ENCODE data around the gene CACNA2D4.
"Not testable (repeated sequence)": the region's sequence is repeated elsewhere in the genome, so short reads cannot be mapped to it uniquely, and the experiment has no call there.

Gene CACNA2D4

GRCh38 chr12:1821805-1822204, 96.6 kb downstream of the CACNA2D4 start:
- Histone ChIP-seq H3K4me1 (ENCODE audit: control insufficient read depth, insufficient read depth, low read length) (no peaks in the 10 kb centered on the region), H3K9me3 (replicated peaks; ENCODE audit: low read length) (no peaks in the 10 kb centered on the region), H3K9ac (ENCODE audit: low read depth, low read length) (no peak overlapping the region), H3K27me3 (ENCODE audit: control insufficient read depth, insufficient read depth, low read length) (peaks cover 76% of the 10 kb centered on the region), H3K4me3 (ENCODE audit: low read length) (no peak overlapping the region), H3K36me3 (ENCODE audit: insufficient read depth, low read length) (no peaks in the 10 kb centered on the region), H3K4me2 (ENCODE audit: low read length) (no peak overlapping the region)

- H3K9ac ChIP-seq (ENCODE audit: low read depth, low read length) = no peak overlapping the region
- H3K4me1 ChIP-seq (ENCODE audit: control insufficient read depth, insufficient read depth, low read length) = no peaks in the 10 kb centered on the region
- H3K9me3 ChIP-seq (replicated peaks; ENCODE audit: low read length) = no peaks in the 10 kb centered on the region
- H3K4me3 ChIP-seq (ENCODE audit: low read length) = no peak overlapping the region
- H3K4me2 ChIP-seq (ENCODE audit: low read length) = no peak overlapping the region
- H3K27me3 ChIP-seq (ENCODE audit: control insufficient read depth, insufficient read depth, low read length) = peaks cover 83% of the 10 kb centered on the region
- H3K36me3 ChIP-seq (ENCODE audit: insufficient read depth, low read length) = no peaks in the 10 kb centered on the region
These were observed 97.6 kb downstream of the CACNA2D4 start for GRCh38 chr12:1820896-1821291.

DNA sequence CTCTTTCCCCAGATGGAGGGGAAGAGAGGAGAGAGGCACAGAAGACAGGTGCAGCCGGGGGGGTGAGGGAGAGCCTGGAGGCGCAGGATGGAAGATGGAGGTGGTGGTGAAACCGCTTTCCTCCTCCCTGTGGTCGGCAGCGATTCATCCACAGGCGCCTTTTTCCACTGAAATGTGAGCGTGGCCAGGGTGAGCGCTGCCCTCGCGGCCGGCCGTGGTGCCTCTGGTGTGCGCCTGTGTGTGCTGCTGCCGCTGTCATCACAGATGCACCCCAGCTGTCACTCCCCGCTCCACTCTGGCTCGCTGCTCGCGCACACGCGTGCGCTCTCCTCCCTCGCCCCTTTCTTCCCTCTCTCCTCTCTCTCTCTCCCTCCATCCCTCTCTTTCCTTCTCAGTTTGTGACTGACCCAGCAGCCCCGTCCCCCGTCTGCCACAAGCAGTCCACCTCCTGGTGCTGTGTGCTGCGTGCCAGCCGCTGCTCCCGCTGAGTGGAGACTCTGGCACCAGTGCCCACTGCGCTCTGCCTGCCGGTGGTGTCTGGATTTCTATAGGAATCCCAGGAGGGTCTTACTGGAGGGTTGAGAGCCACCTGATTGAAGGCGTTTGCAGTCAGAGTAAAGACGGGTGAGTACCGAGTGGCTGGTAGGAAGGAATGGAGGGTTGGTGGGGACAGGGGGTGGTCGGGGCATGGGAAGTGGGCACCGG, 98.1 kb downstream of the CACNA2D4 start, which contains the start of gene LRTM2:
Gene LRTM2, plus strand, starts transcription at position 375 of the 705 bp plus-strand sequence. CDS start 7,584 bp downstream, outside the sequence.
- Histone ChIP-seq H3K36me3 (ENCODE audit: insufficient read depth, low read length) (no peaks in the 10 kb centered on the region), H3K4me3 (ENCODE audit: low read length) (no peak within 1 kb of the TSS), H3K4me1 (ENCODE audit: control insufficient read depth, insufficient read depth, low read length) (no peaks in the 10 kb centered on the region), H3K9me3 (replicated peaks; ENCODE audit: low read length) (no peaks in the 10 kb centered on the region), H3K9ac (ENCODE audit: low read depth, low read length) (no peak within 1 kb of the TSS), H3K4me2 (ENCODE audit: low read length) (no peak within 1 kb of the TSS), H3K27me3 (ENCODE audit: control insufficient read depth, insufficient read depth, low read length) (peaks cover 84% of the 10 kb centered on the region)

DNA sequence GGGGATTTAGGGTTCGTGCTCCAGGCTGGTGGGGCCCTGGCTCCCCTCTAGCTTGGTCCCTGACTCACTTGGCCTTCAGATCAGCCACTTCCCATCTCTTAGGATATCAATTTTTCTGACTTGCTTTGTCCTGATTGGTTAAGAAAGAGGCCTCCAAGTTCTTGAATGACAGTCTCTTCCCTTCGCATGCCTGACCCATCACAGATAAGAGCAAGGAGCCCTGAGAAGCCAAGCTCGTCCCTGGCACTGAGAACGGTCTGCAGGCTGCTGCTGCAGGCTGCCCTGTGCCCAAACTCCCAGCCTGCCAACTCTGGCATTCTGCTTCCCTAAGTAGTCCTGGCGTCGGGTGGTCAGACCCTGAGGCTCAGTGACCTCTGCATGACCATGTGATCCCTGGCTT, 98.9 kb downstream of the CACNA2D4 start:
- Histone ChIP-seq H3K27me3 (ENCODE audit: control insufficient read depth, insufficient read depth, low read length) (peaks cover 79% of the 10 kb centered on the region), H3K4me1 (ENCODE audit: control insufficient read depth, insufficient read depth, low read length) (no peaks in the 10 kb centered on the region), H3K4me2 (ENCODE audit: low read length) (no peak overlapping the region), H3K9me3 (replicated peaks; ENCODE audit: low read length) (no peaks in the 10 kb centered on the region), H3K4me3 (ENCODE audit: low read length) (no peak overlapping the region), H3K36me3 (ENCODE audit: insufficient read depth, low read length) (no peaks in the 10 kb centered on the region), H3K9ac (ENCODE audit: low read depth, low read length) (no peak overlapping the region)

DNA sequence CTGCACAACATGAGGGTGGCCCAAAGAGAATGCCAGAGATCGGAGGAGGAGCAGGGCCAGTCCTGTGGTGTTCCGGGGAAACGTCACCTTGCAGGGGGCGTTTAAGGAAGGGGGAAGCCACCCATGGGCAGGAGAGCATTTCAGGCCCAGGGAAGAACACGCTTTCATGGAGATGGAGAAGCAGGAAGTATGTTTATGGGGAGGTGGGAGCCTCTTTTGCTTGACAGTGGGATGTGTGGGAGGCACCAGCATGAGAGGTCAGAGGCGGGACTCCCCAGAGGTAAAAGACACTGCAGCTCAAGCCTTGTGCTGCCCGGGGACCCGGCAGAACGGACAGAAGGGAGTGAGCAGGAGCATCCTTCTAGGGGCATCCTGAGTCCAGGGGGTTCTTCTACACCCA, 99.4 kb downstream of the CACNA2D4 start:
- Histone ChIP-seq H3K36me3 (ENCODE audit: insufficient read depth, low read length) (no peaks in the 10 kb centered on the region), H3K4me3 (ENCODE audit: low read length) (no peak overlapping the region), H3K27me3 (ENCODE audit: control insufficient read depth, insufficient read depth, low read length) (peaks cover 76% of the 10 kb centered on the region), H3K9ac (ENCODE audit: low read depth, low read length) (no peak overlapping the region), H3K4me2 (ENCODE audit: low read length) (no peak overlapping the region), H3K4me1 (ENCODE audit: control insufficient read depth, insufficient read depth, low read length) (no peaks in the 10 kb centered on the region), H3K9me3 (replicated peaks; ENCODE audit: low read length) (no peaks in the 10 kb centered on the region)

DNA sequence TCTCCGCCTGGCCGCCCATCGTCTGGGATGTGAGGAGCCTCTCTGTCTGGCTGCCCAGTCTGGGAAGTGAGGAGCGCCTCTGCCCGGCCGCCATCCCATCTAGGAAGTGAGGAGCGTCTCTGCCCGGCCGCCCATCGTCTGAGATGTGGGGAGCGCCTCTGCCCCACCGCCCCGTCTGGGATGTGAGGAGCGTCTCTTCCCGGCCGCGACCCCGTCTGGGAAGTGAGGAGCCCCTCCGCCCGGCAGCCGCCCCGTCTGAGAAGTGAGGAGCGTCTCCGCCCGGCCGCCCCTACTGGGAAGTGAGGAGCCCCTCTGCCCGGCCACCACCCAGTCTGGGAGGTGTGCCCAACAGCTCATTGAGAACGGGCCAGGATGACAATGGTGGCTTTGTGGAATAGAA, 100.5 kb downstream of the CACNA2D4 start:
- not testable (repeated sequence) for H3K4me2 ChIP-seq (ENCODE audit: low read length); H3K9me3 ChIP-seq (replicated peaks; ENCODE audit: low read length); H3K9ac ChIP-seq (ENCODE audit: low read depth, low read length); H3K36me3 ChIP-seq (ENCODE audit: insufficient read depth, low read length); H3K4me3 ChIP-seq (ENCODE audit: low read length); H3K4me1 ChIP-seq (ENCODE audit: control insufficient read depth, insufficient read depth, low read length)
- H3K27me3 ChIP-seq (ENCODE audit: control insufficient read depth, insufficient read depth, low read length) = peaks cover 67% of the 10 kb centered on the region

GRCh38 chr12:1816730-1817348, 101.6 kb downstream of the CACNA2D4 start:
- no peak overlapping the region for H3K4me3 ChIP-seq (ENCODE audit: low read length)
- H3K9ac ChIP-seq (ENCODE audit: low read depth, low read length) = no peak overlapping the region
- H3K36me3 ChIP-seq (ENCODE audit: insufficient read depth, low read length) = no peaks in the 10 kb centered on the region
- H3K9me3 ChIP-seq (replicated peaks; ENCODE audit: low read length) = no peaks in the 10 kb centered on the region
- H3K4me1 ChIP-seq (ENCODE audit: control insufficient read depth, insufficient read depth, low read length) = peaks cover 13% of the 10 kb centered on the region
- H3K27me3 ChIP-seq (ENCODE audit: control insufficient read depth, insufficient read depth, low read length) = peaks cover 57% of the 10 kb centered on the region
- H3K4me2 ChIP-seq (ENCODE audit: low read length) = no peak overlapping the region

- Histone ChIP-seq H3K27me3 (ENCODE audit: control insufficient read depth, insufficient read depth, low read length) (peaks cover 49% of the 10 kb centered on the region), H3K36me3 (ENCODE audit: insufficient read depth, low read length) (no peaks in the 10 kb centered on the region), H3K9me3 (replicated peaks; ENCODE audit: low read length) (no peaks in the 10 kb centered on the region), H3K4me1 (ENCODE audit: control insufficient read depth, insufficient read depth, low read length) (peaks cover 13% of the 10 kb centered on the region), H3K9ac (ENCODE audit: low read depth, low read length) (no peak overlapping the region), H3K4me3 (ENCODE audit: low read length) (no peak overlapping the region), H3K4me2 (ENCODE audit: low read length) (no peak overlapping the region)
These were observed 102.4 kb downstream of the CACNA2D4 start for GRCh38 chr12:1815814-1816729.

DNA sequence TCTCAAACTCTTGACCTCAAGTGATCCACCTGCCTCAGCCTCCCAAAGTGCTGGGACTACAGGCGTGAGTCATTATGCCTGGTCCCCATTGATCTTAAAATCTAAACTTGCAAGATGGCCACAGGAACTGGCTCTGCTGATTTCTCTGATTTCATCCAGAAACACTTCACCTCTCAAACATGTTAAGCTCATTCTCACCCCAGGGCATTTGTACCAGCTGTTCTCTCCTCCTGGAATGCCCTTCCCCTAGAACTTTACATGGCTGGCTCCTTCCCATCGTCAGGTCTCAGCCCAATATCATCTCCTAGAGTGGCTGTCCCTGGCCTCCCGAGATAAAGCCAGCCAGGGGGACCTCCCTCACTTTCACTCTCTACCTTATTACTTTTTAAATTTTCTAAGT, 103.3 kb downstream of the CACNA2D4 start:
- Histone ChIP-seq H3K27me3 (ENCODE audit: control insufficient read depth, insufficient read depth, low read length) (peaks cover 40% of the 10 kb centered on the region), H3K4me1 (ENCODE audit: control insufficient read depth, insufficient read depth, low read length) (peaks cover 13% of the 10 kb centered on the region), H3K4me2 (ENCODE audit: low read length) (no peak overlapping the region), H3K9me3 (replicated peaks; ENCODE audit: low read length) (no peaks in the 10 kb centered on the region), H3K4me3 (ENCODE audit: low read length) (no peak overlapping the region), H3K9ac (ENCODE audit: low read depth, low read length) (no peak overlapping the region), H3K36me3 (ENCODE audit: insufficient read depth, low read length) (no peaks in the 10 kb centered on the region)

GRCh38 chr12:1814266-1814665, 104.2 kb downstream of the CACNA2D4 start:
- H3K36me3 ChIP-seq (ENCODE audit: insufficient read depth, low read length) = no peaks in the 10 kb centered on the region
- no peak overlapping the region for H3K4me2 ChIP-seq (ENCODE audit: low read length)
- H3K27me3 ChIP-seq (ENCODE audit: control insufficient read depth, insufficient read depth, low read length) = peaks cover 31% of the 10 kb centered on the region
- no peak overlapping the region for H3K9ac ChIP-seq (ENCODE audit: low read depth, low read length)
- no peaks in the 10 kb centered on the region for H3K9me3 ChIP-seq (replicated peaks; ENCODE audit: low read length)
- no peak overlapping the region for H3K4me3 ChIP-seq (ENCODE audit: low read length)
- peaks cover 13% of the 10 kb centered on the region for H3K4me1 ChIP-seq (ENCODE audit: control insufficient read depth, insufficient read depth, low read length)

- no peak overlapping the region for H3K4me3 ChIP-seq (ENCODE audit: low read length)
- H3K9ac ChIP-seq (ENCODE audit: low read depth, low read length) = no peak overlapping the region
- peak overlapping the region; percentile 25 for H3K4me2 ChIP-seq (ENCODE audit: low read length)
- H3K4me1 ChIP-seq (ENCODE audit: control insufficient read depth, insufficient read depth, low read length) = peaks cover 13% of the 10 kb centered on the region
- H3K36me3 ChIP-seq (ENCODE audit: insufficient read depth, low read length) = no peaks in the 10 kb centered on the region
- H3K9me3 ChIP-seq (replicated peaks; ENCODE audit: low read length) = no peaks in the 10 kb centered on the region
- peaks cover 27% of the 10 kb centered on the region for H3K27me3 ChIP-seq (ENCODE audit: control insufficient read depth, insufficient read depth, low read length)
These were observed 105.7 kb downstream of the CACNA2D4 start for GRCh38 chr12:1812650-1813302.

Data from skeletal muscle satellite cell (primary cell).